Endothelial cell of umbilical vein (primary cell): ENCODE data around the gene VPS8. TPM values are rescaled to one million over a fixed set of nuclear protein-coding genes. Genes with fewer than 3 reads are reported as not detected.

ENCODE experiments used
- BruUV-seq: library from RNA; stranded (reverse); fragments of 400-500 nt; replicated peaks from 2 replicates; lab custom pipeline; 2021; lab: Mats Ljungman, UMichigan
- CTCF ChIA-PET: fragments of 300-600, 350-600 bp; sonication (Branson Sonifier 250); formaldehyde crosslinking; loops from one replicate; lab custom pipeline; 2021; ENCODE audit warnings: antibody characterized with exemption, inconsistent platforms; lab: Charles Lee
- POLR2A ChIA-PET: fragments of 300-600, 350-600 bp; sonication (Branson Sonifier 250); formaldehyde crosslinking; loops from one replicate; lab custom pipeline; 2021; ENCODE audit warnings: antibody characterized with exemption, inconsistent platforms; lab: Charles Lee
- DNase-seq: peaks from one replicate; pipeline ENCODE4 v3.0.0-alpha.2; 2011; ENCODE audit warnings: low read depth, low spot score
- FAIRE-seq: peaks from 2 replicates; lab custom pipeline; 2011; peaks lifted over from hg19 to GRCh38; lab: Jason Lieb, UNC
- H2AFZ ChIP-seq: 2 replicates; pipeline ENCODE4 v1.6.0; 2012; ENCODE audit warnings: low read depth, low read length, control low read depth, inconsistent platforms
- H3K27ac ChIP-seq: 2 replicates; pipeline ENCODE4 v1.5.1; 2011; ENCODE audit warnings: low read depth, mild to moderate bottlenecking, control low read depth, low read length, moderate library complexity; ENCODE audit not compliant: insufficient read depth
- H3K27me3 ChIP-seq, 2 experiments: 2 replicates each; pipeline versions ENCODE4 v1.6.0 to v1.6.1; 2011; ENCODE audit warnings: low read length in 2 of 2, mixed read lengths in 1 of 2; ENCODE audit not compliant: control insufficient read depth in 2 of 2, insufficient read depth in 2 of 2
- H3K36me3 ChIP-seq, 2 experiments: 2 replicates in 1 of 2; 3 replicates in 1 of 2; pipeline ENCODE4 v1.5.1; 2011; ENCODE audit warnings: low read length in 2 of 2, mild to moderate bottlenecking in 1 of 2, moderate library complexity in 1 of 2; ENCODE audit not compliant: control insufficient read depth in 2 of 2, insufficient read depth in 2 of 2; ENCODE audit errors: extremely low read depth in 1 of 2
- H3K4me1 ChIP-seq: 3 replicates; pipeline ENCODE4 v1.5.1; 2011; ENCODE audit warnings: mild to moderate bottlenecking, low read length; ENCODE audit not compliant: control insufficient read depth, insufficient read depth; ENCODE audit errors: extremely low read depth
- H3K4me2 ChIP-seq: 2 replicates; pipeline ENCODE4 v1.6.1; 2011; ENCODE audit warnings: low read length, control low read depth, mixed read lengths; ENCODE audit not compliant: insufficient read depth
- H3K4me3 ChIP-seq, 3 experiments: fragments of 200-600 bp in 1 of 3; sonication (generic), shearing (Covaris generic) in 1 of 3; replicated peaks in 1 of 3; 2 replicates each; pipeline ENCODE4 v1.5.1; 2011 to 2016; ENCODE audit warnings: control low read depth in 3 of 3, low read length in 3 of 3, mild to moderate bottlenecking in 2 of 3, inconsistent platforms in 1 of 3, low read depth in 1 of 3, moderate library complexity in 1 of 3; ENCODE audit not compliant: insufficient read depth in 1 of 3
- H3K79me2 ChIP-seq: 2 replicates; pipeline ENCODE4 v1.6.0; 2012; ENCODE audit warnings: low read length, inconsistent platforms; ENCODE audit not compliant: control insufficient read depth, insufficient read depth
- H3K9ac ChIP-seq: replicated peaks from 2 replicates; pipeline ENCODE3; 2011; ENCODE audit warnings: low read length, control low read depth; ENCODE audit not compliant: insufficient read depth; ENCODE audit errors: extremely low read depth
- H3K9me1 ChIP-seq: replicated peaks from 3 replicates; pipeline ENCODE4 v1.6.0; 2011; ENCODE audit warnings: mild to moderate bottlenecking, low read length; ENCODE audit not compliant: control insufficient read depth, insufficient read depth; ENCODE audit errors: extremely low read depth
- H3K9me3 ChIP-seq: replicated peaks from 2 replicates; pipeline ENCODE4 v1.5.1; 2012; ENCODE audit warnings: low read length, inconsistent platforms; ENCODE audit not compliant: control insufficient read depth, insufficient read depth
- H4K20me1 ChIP-seq: replicated peaks from 2 replicates; pipeline ENCODE3; 2011; ENCODE audit warnings: mild to moderate bottlenecking, low read length; ENCODE audit not compliant: control insufficient read depth, insufficient read depth; ENCODE audit errors: extremely low read depth
- CTCF ChIP-seq, 2 donors: IDR thresholded peaks; 1 replicate in 1 of 2; 2 replicates in 1 of 2; pipeline ENCODE4 v1.5.1; 2011; ENCODE audit warnings: low read length in 2 of 2, mild to moderate bottlenecking in 2 of 2, moderate library complexity in 2 of 2, control low read depth in 1 of 2, inconsistent platforms in 1 of 2, low read depth in 1 of 2; ENCODE audit not compliant: insufficient read depth in 1 of 2; ENCODE audit errors: extremely low read depth in 1 of 2
- EZH2 ChIP-seq: IDR thresholded peaks from 2 replicates; pipeline ENCODE4 v1.6.1; 2012; ENCODE audit warnings: borderline replicate concordance, low read depth, mild to moderate bottlenecking, moderate library complexity, low read length, inconsistent platforms; ENCODE audit not compliant: severe bottlenecking
- FOS ChIP-seq: IDR thresholded peaks from 2 replicates; pipeline ENCODE4 v1.6.1; 2011; ENCODE audit warnings: mild to moderate bottlenecking, low read length, moderate library complexity, borderline replicate concordance; ENCODE audit not compliant: insufficient read depth
- GATA2 ChIP-seq: IDR thresholded peaks from 2 replicates; pipeline ENCODE4 v1.7.0; 2011; ENCODE audit warnings: low read depth, mild to moderate bottlenecking, moderate library complexity, mixed read lengths, low read length; ENCODE audit not compliant: insufficient read length, insufficient read depth
- JUN ChIP-seq: IDR thresholded peaks from 2 replicates; pipeline ENCODE4 v1.6.1; 2011; ENCODE audit warnings: borderline replicate concordance, low read depth; ENCODE audit not compliant: insufficient read length, insufficient read depth
- MAX ChIP-seq: IDR thresholded peaks from 2 replicates; pipeline ENCODE4 v1.6.1; 2011; ENCODE audit not compliant: insufficient read depth, insufficient read length
- MYC ChIP-seq: IDR thresholded peaks from one replicate; pipeline ENCODE4 v1.6.1; 2011; ENCODE audit warnings: mild to moderate bottlenecking, low read depth, low read length
- POLR2A ChIP-seq: IDR thresholded peaks from 2 replicates; pipeline ENCODE4 v1.6.1; 2012; ENCODE audit warnings: low read depth, mild to moderate bottlenecking, control low read depth, low read length
- POLR2AphosphoS5 ChIP-seq: IDR thresholded peaks from 2 replicates; pipeline ENCODE4 v1.6.1; 2012; ENCODE audit warnings: low read depth, mild to moderate bottlenecking, control low read depth, low read length, moderate library complexity; ENCODE audit not compliant: insufficient read depth
- dilution Hi-C: fragments of 300-500 bp; cut with MboI; formaldehyde crosslinking; loops from one replicate; pipeline ENCODE4 v1.15.0; 2019; ENCODE audit warnings: low sequenced_read_pairs; ENCODE audit not compliant: extremely low pct_ligation_motif_present
- intact Hi-C: fragments of 100-400 bp; cut with micrococcal nuclease; formaldehyde crosslinking; loops from one replicate; pipeline ENCODE4 v1.10.0; 2022
- polyA plus RNA-seq, 4 experiments: library from polyadenylated mRNA; depleted of rRNA in 3 of 4; stranded (reverse) in 3 of 4; unstranded in 1 of 4; fragments of >200 nt; gene quantifications; 2 replicates each; pipeline versions ENCODE4 v1.2.1 to v1.2.3, GENCODE V29; 2011 to 2012; ENCODE audit warnings: missing spikeins in 1 of 4
- total RNA-seq: library from RNA; stranded (reverse); gene quantifications from 2 replicates; pipeline ENCODE4 v1.2.3, GENCODE V29; 2021

VPS8 gene
- total and polyA plus RNA-seq, 2 donors (not counting 3 experiments of a cell fraction or from before 2014, with no cell fraction given) = 13.7 to 51.6 TPM

- FAIRE-seq = no peak
- no TSS peak for BruUV-seq
- no peaks in the 10 kb centered on the region for H3K79me2 ChIP-seq
- H3K9me3 ChIP-seq = no peaks in the 10 kb centered on the region
- no peak overlapping the region for H2AFZ ChIP-seq
- H3K9me1 ChIP-seq = no peaks in the 10 kb centered on the region
- H3K4me3 ChIP-seq = no peak overlapping the region
- POLR2A ChIA-PET = no interaction called here
- H3K9ac ChIP-seq = no peak overlapping the region
- H3K4me1 ChIP-seq = no peaks in the 10 kb centered on the region
- intact Hi-C loops = no loop called here
- H3K27ac ChIP-seq = no peak overlapping the region
- H3K27me3 ChIP-seq = no peaks in the 10 kb centered on the region
- TF ChIP-seq POLR2AphosphoS5 (no peak), POLR2A (no peak), JUN (no peak), MYC (no peak), MAX (no peak), EZH2 (no peak), CTCF (IDR thresholded peaks at IDR 0.05; ENCODE audit: extremely low read depth in 1 of 2, insufficient read depth in 1 of 2, low read depth in 1 of 2, low read length in 2 of 2) (no peak), FOS (no peak), GATA2 (no peak)
- dilution Hi-C loops = no loop called here
- H3K36me3 ChIP-seq = no peaks in the 10 kb centered on the region
- no peaks in the 10 kb centered on the region for H4K20me1 ChIP-seq
- H3K4me2 ChIP-seq = no peak overlapping the region
- CTCF ChIA-PET = interaction anchor here (1.0 to 1.1 kb wide), 2 partner anchors 17 to 20 kb away, joined by 3 read pairs; no protein-coding TSS in a partner anchor
- DNase-seq = no peak
Measured at GRCh38 chr3:185028121-185028520, 216.2 kb downstream of the VPS8 start.
